SU-DHL-6 (cell line): ENCODE measurements around the gene ABCB11.

Experiments used
- H2AFZ ChIP-seq: fragments of 200-600 bp; sonication (generic); 2 replicates; pipeline ENCODE4 v1.6.1; 2014; ENCODE audit warnings: low read depth, mild to moderate bottlenecking, moderate library complexity, mixed read lengths, antibody characterized with exemption, low read length; ENCODE audit not compliant: severe bottlenecking
- H3F3A ChIP-seq: fragments of 200-600 bp; shearing (Covaris generic); 2 replicates; pipeline ENCODE4 v1.6.0; 2016; ENCODE audit warnings: antibody characterized with exemption, mild to moderate bottlenecking; ENCODE audit not compliant: insufficient read depth
- H3K27ac ChIP-seq: fragments of 200-600 bp; sonication (generic); 2 replicates; pipeline ENCODE4 v1.5.1; 2016; ENCODE audit warnings: low read depth, mild to moderate bottlenecking, low read length, moderate library complexity, mixed read lengths
- H3K27me3 ChIP-seq: fragments of 200-600 bp; sonication (generic), shearing (Covaris generic); 2 replicates; pipeline ENCODE4 v1.6.0; 2014; ENCODE audit warnings: mild to moderate bottlenecking, low read length
- H3K36me3 ChIP-seq: fragments of 200-600 bp; sonication (generic); 2 replicates; pipeline ENCODE4 v1.6.1; 2014; ENCODE audit warnings: mild to moderate bottlenecking, low read length, mixed read lengths
- H3K4me2 ChIP-seq: fragments of 300-600, 200-600 bp; shearing (Covaris generic), sonication (generic); 2 replicates; pipeline ENCODE4 v1.6.0; 2014; ENCODE audit warnings: low read length, low read depth, mild to moderate bottlenecking; ENCODE audit not compliant: poor library complexity, severe bottlenecking
- H3K4me3 ChIP-seq: fragments of 200-600 bp; sonication (generic); 2 replicates; pipeline ENCODE4 v1.5.1; 2014; ENCODE audit warnings: antibody characterized with exemption, low read length, mild to moderate bottlenecking, mixed read lengths; ENCODE audit not compliant: insufficient read depth, poor library complexity, severe bottlenecking
- H3K79me2 ChIP-seq: fragments of 200-600 bp; sonication (generic); 2 replicates; pipeline ENCODE4 v1.6.1; 2014; ENCODE audit warnings: mild to moderate bottlenecking, low read length, moderate library complexity; ENCODE audit not compliant: insufficient read depth
- H3K9ac ChIP-seq: fragments of 200-600 bp; sonication (generic); 2 replicates; pipeline ENCODE4 v1.7.0; 2014; ENCODE audit warnings: mild to moderate bottlenecking, low read length
- H3K9me2 ChIP-seq: fragments of 200-600 bp; sonication (generic); replicated peaks from 2 replicates; pipeline ENCODE4 v1.6.1; 2014; ENCODE audit warnings: low read length; ENCODE audit not compliant: insufficient read depth
- H3K9me3 ChIP-seq: fragments of 200-600 bp; sonication (generic); 2 replicates; pipeline ENCODE4 v1.6.1; 2014; ENCODE audit warnings: low read length, mixed read lengths; ENCODE audit not compliant: insufficient read depth
- H4K20me1 ChIP-seq: fragments of 200-600 bp; sonication (generic); 2 replicates; pipeline ENCODE4 v1.6.1; 2014; ENCODE audit warnings: low read depth, mild to moderate bottlenecking, antibody characterized with exemption, low read length, moderate library complexity, mixed read lengths
- EZH2phosphoT487 ChIP-seq: fragments of 200-600 bp; sonication (generic), shearing (Covaris generic); conservative IDR thresholded peaks from 2 replicates; pipeline ENCODE4 v1.6.1; 2018; ENCODE audit warnings: mild to moderate bottlenecking, antibody characterized with exemption, low read length, moderate library complexity, mixed read lengths
- TF ChIP-seq, protein P1 (sequence below): fragments of 200-600 bp; sonication (generic); IDR thresholded peaks from one replicate; pipeline ENCODE4 v1.5.1; 2017; ENCODE audit warnings: antibody characterized with exemption, mild to moderate bottlenecking, low read length, moderate library complexity; ENCODE audit not compliant: insufficient read depth, poor library complexity, severe bottlenecking

ABCB11 gene

GRCh38 chr2:169027234-169027633, 3.9 kb downstream of the ABCB11 start:
- Histone ChIP-seq H3K27me3 (no peaks in the 10 kb centered on the region), H3K4me2 (no peak overlapping the region), H3K4me3 (no peak overlapping the region), H2AFZ (no peak overlapping the region), H3K27ac (no peak overlapping the region), H3K9me3 (no peaks in the 10 kb centered on the region), H4K20me1 (no peaks in the 10 kb centered on the region), H3K9me2 (no peaks in the 10 kb centered on the region), H3F3A (no peaks in the 10 kb centered on the region), H3K36me3 (no peaks in the 10 kb centered on the region), H3K79me2 (no peaks in the 10 kb centered on the region), H3K9ac (no peak overlapping the region)
- no peak for TF ChIP-seq EZH2phosphoT487
- TF ChIP-seq, protein P1, sequence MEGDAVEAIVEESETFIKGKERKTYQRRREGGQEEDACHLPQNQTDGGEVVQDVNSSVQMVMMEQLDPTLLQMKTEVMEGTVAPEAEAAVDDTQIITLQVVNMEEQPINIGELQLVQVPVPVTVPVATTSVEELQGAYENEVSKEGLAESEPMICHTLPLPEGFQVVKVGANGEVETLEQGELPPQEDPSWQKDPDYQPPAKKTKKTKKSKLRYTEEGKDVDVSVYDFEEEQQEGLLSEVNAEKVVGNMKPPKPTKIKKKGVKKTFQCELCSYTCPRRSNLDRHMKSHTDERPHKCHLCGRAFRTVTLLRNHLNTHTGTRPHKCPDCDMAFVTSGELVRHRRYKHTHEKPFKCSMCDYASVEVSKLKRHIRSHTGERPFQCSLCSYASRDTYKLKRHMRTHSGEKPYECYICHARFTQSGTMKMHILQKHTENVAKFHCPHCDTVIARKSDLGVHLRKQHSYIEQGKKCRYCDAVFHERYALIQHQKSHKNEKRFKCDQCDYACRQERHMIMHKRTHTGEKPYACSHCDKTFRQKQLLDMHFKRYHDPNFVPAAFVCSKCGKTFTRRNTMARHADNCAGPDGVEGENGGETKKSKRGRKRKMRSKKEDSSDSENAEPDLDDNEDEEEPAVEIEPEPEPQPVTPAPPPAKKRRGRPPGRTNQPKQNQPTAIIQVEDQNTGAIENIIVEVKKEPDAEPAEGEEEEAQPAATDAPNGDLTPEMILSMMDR = no peak

GRCh38 chr2:169026056-169026455, 5.1 kb downstream of the ABCB11 start:
- Histone ChIP-seq H3K4me2 (no peak overlapping the region), H2AFZ (no peak overlapping the region), H3K27me3 (no peaks in the 10 kb centered on the region), H3F3A (no peaks in the 10 kb centered on the region), H3K27ac (no peak overlapping the region), H3K9me2 (no peaks in the 10 kb centered on the region), H3K9ac (no peak overlapping the region), H3K36me3 (no peaks in the 10 kb centered on the region), H3K9me3 (no peaks in the 10 kb centered on the region), H3K79me2 (no peaks in the 10 kb centered on the region), H3K4me3 (no peak overlapping the region), H4K20me1 (no peaks in the 10 kb centered on the region; the same call in 1 of the 2 replicates)
- TF ChIP-seq, protein P1 = no peak
- no peak for TF ChIP-seq EZH2phosphoT487

- H3K27me3 ChIP-seq = no peaks in the 10 kb centered on the region
- H2AFZ ChIP-seq = no peak overlapping the region
- H3K9me2 ChIP-seq = no peaks in the 10 kb centered on the region
- no peaks in the 10 kb centered on the region for H3F3A ChIP-seq
- no peak overlapping the region for H3K4me2 ChIP-seq
- TF ChIP-seq EZH2phosphoT487 = no peak
- TF ChIP-seq, protein P1 = no peak
- no peak overlapping the region for H3K9ac ChIP-seq
- H3K79me2 ChIP-seq = no peaks in the 10 kb centered on the region
- no peak overlapping the region for H3K4me3 ChIP-seq
- no peaks in the 10 kb centered on the region for H3K9me3 ChIP-seq
- no peaks in the 10 kb centered on the region for H3K36me3 ChIP-seq
- H4K20me1 ChIP-seq = no peaks in the 10 kb centered on the region; the same call in 1 of the 2 replicates
- no peak overlapping the region for H3K27ac ChIP-seq
These were observed 8.0 kb downstream of the ABCB11 start for GRCh38 chr2:169023161-169023560.

- H3K9me3 ChIP-seq = no peaks in the 10 kb centered on the region
- TF ChIP-seq EZH2phosphoT487 = no peak
- TF ChIP-seq, protein P1 = no peak
- no peaks in the 10 kb centered on the region for H3F3A ChIP-seq
- no peak overlapping the region for H3K4me3 ChIP-seq
- H4K20me1 ChIP-seq = no peaks in the 10 kb centered on the region; the same call in 1 of the 2 replicates
- H3K79me2 ChIP-seq = no peaks in the 10 kb centered on the region
- no peak overlapping the region for H3K4me2 ChIP-seq
- H3K27ac ChIP-seq = no peak overlapping the region
- H3K9ac ChIP-seq = no peak overlapping the region
- H3K36me3 ChIP-seq = no peaks in the 10 kb centered on the region
- H3K9me2 ChIP-seq = no peaks in the 10 kb centered on the region
- H2AFZ ChIP-seq = no peak overlapping the region
- H3K27me3 ChIP-seq = no peaks in the 10 kb centered on the region
These were observed 12.7 kb downstream of the ABCB11 start for GRCh38 chr2:169018390-169018789.
